ENCODE data around the gene CHST2.

Gene CHST2

GRCh38 chr3:143170676-143171075 is 51.1 kb downstream of the CHST2 start:
- no peak for DNase-seq

GRCh38 chr3:143171141-143171980 is 51.8 kb downstream of the CHST2 start:
- no peak for DNase-seq

GRCh38 chr3:143172062-143172794 is 52.7 kb downstream of the CHST2 start:
- no peak for DNase-seq

- no peak for DNase-seq
These were observed 53.2 kb downstream of the CHST2 start for GRCh38 chr3:143172795-143173145.

GRCh38 chr3:143173242-143173641 is 53.7 kb downstream of the CHST2 start:
- no peak for DNase-seq

Measured in activated naive CD4-positive, alpha-beta T cell (primary cell).